Measurements from ENCODE around the gene INS. TPM values are rescaled to one million over a fixed set of nuclear protein-coding genes. Genes with fewer than 3 reads are reported as not detected.
A peak's percentile ranks its signal among the peaks of the same experiment; 100 is the strongest.

Gene INS

GRCh38 chr11:2115308-2115707 lies 45.7 kb downstream of the INS start:
- Histone ChIP-seq H4K8ac (ENCODE audit: low read depth, low read length) (no peak overlapping the region), H3K18ac (ENCODE audit: low read length) (no peak overlapping the region), H3K4me1 (ENCODE audit: control insufficient read depth, low read depth, low read length) (no peaks in the 10 kb centered on the region), H3K4ac (ENCODE audit: low read depth, low read length) (no peak overlapping the region), H2BK15ac (replicated peaks; ENCODE audit: low read depth) (no peak overlapping the region), H2BK120ac (ENCODE audit: low read depth, low read length) (no peak overlapping the region), H2BK5ac (ENCODE audit: low read length) (no peak overlapping the region), H3K36me3 (ENCODE audit: control insufficient read depth, insufficient read depth, low read length) (no peaks in the 10 kb centered on the region), H2AK5ac (ENCODE audit: low read length) (no peak overlapping the region), H3K23ac (ENCODE audit: low read length) (no peak overlapping the region), H3K9ac (ENCODE audit: low read length) (no peak overlapping the region), H3K4me2 (ENCODE audit: low read length) (no peak overlapping the region), H3K27ac (ENCODE audit: low read depth, low read length) (no peak overlapping the region), H3K27me3 (ENCODE audit: insufficient read depth, low read length, poor library complexity) (no peaks in the 10 kb centered on the region), H3K4me3 (ENCODE audit: low read length) (no peak overlapping the region), H3K56ac (ENCODE audit: low read length) (no peak overlapping the region), H4K5ac (ENCODE audit: low read length) (no peak overlapping the region), H3K79me2 (ENCODE audit: control insufficient read depth, insufficient read depth, low read length) (no peaks in the 10 kb centered on the region), H3K79me1 (ENCODE audit: low read length) (no peaks in the 10 kb centered on the region)
- WGBS (ENCODE audit: extremely low coverage, insufficient coverage, low lambda C conversion rate) = no CpG with 5 or more reads among the region's 12 CpGs
- no peak for DNase-seq

GRCh38 chr11:2114430-2115241 lies 46.4 kb downstream of the INS start:
- Histone ChIP-seq H2AK5ac (ENCODE audit: low read length) (no peak overlapping the region), H3K56ac (ENCODE audit: low read length) (no peak overlapping the region), H3K27me3 (ENCODE audit: insufficient read depth, low read length, poor library complexity) (no peaks in the 10 kb centered on the region), H3K4me2 (ENCODE audit: low read length) (no peak overlapping the region), H3K36me3 (ENCODE audit: control insufficient read depth, insufficient read depth, low read length) (no peaks in the 10 kb centered on the region), H3K4me1 (ENCODE audit: control insufficient read depth, low read depth, low read length) (no peaks in the 10 kb centered on the region), H3K9ac (ENCODE audit: low read length) (no peak overlapping the region), H3K79me1 (ENCODE audit: low read length) (no peaks in the 10 kb centered on the region), H3K23ac (ENCODE audit: low read length) (no peak overlapping the region), H3K4me3 (ENCODE audit: low read length) (no peak overlapping the region), H4K8ac (ENCODE audit: low read depth, low read length) (no peak overlapping the region), H2BK120ac (ENCODE audit: low read depth, low read length) (no peak overlapping the region), H3K4ac (ENCODE audit: low read depth, low read length) (no peak overlapping the region), H4K5ac (ENCODE audit: low read length) (no peak overlapping the region), H3K18ac (ENCODE audit: low read length) (no peak overlapping the region), H2BK5ac (ENCODE audit: low read length) (no peak overlapping the region), H3K27ac (ENCODE audit: low read depth, low read length) (no peak overlapping the region), H2BK15ac (replicated peaks; ENCODE audit: low read depth) (no peak overlapping the region), H3K79me2 (ENCODE audit: control insufficient read depth, insufficient read depth, low read length) (no peaks in the 10 kb centered on the region)
- WGBS (ENCODE audit: extremely low coverage, insufficient coverage, low lambda C conversion rate) = no CpG with 5 or more reads among the region's 32 CpGs
- DNase-seq = peak; percentile 36

- no peak overlapping the region for H3K4me2 ChIP-seq (ENCODE audit: low read length)
- H2BK15ac ChIP-seq (replicated peaks; ENCODE audit: low read depth) = no peak overlapping the region
- H3K23ac ChIP-seq (ENCODE audit: low read length) = no peak overlapping the region
- no CpG with 5 or more reads among the region's 11 CpGs for WGBS (ENCODE audit: extremely low coverage, insufficient coverage, low lambda C conversion rate)
- DNase-seq = no peak
- no peaks in the 10 kb centered on the region for H3K79me2 ChIP-seq (ENCODE audit: control insufficient read depth, insufficient read depth, low read length)
- H3K56ac ChIP-seq (ENCODE audit: low read length) = no peak overlapping the region
- no peak overlapping the region for H3K18ac ChIP-seq (ENCODE audit: low read length)
- H2AK5ac ChIP-seq (ENCODE audit: low read length) = no peak overlapping the region
- no peak overlapping the region for H3K9ac ChIP-seq (ENCODE audit: low read length)
- no peak overlapping the region for H4K5ac ChIP-seq (ENCODE audit: low read length)
- H2BK120ac ChIP-seq (ENCODE audit: low read depth, low read length) = no peak overlapping the region
- H3K4ac ChIP-seq (ENCODE audit: low read depth, low read length) = no peak overlapping the region
- H3K36me3 ChIP-seq (ENCODE audit: control insufficient read depth, insufficient read depth, low read length) = no peaks in the 10 kb centered on the region
- H4K8ac ChIP-seq (ENCODE audit: low read depth, low read length) = no peak overlapping the region
- no peaks in the 10 kb centered on the region for H3K79me1 ChIP-seq (ENCODE audit: low read length)
- H3K4me1 ChIP-seq (ENCODE audit: control insufficient read depth, low read depth, low read length) = no peaks in the 10 kb centered on the region
- no peak overlapping the region for H3K4me3 ChIP-seq (ENCODE audit: low read length)
- no peak overlapping the region for H3K27ac ChIP-seq (ENCODE audit: low read depth, low read length)
- H2BK5ac ChIP-seq (ENCODE audit: low read length) = no peak overlapping the region
- no peaks in the 10 kb centered on the region for H3K27me3 ChIP-seq (ENCODE audit: insufficient read depth, low read length, poor library complexity)
Observed at GRCh38 chr11:2113776-2114175, 47.2 kb downstream of the INS start.

GRCh38 chr11:2110521-2110920 lies 50.5 kb downstream of the INS start:
- no peak overlapping the region for H4K8ac ChIP-seq (ENCODE audit: low read depth, low read length)
- no peak overlapping the region for H3K18ac ChIP-seq (ENCODE audit: low read length)
- no peak overlapping the region for H2AK5ac ChIP-seq (ENCODE audit: low read length)
- no peak overlapping the region for H3K4me3 ChIP-seq (ENCODE audit: low read length)
- WGBS (ENCODE audit: extremely low coverage, insufficient coverage, low lambda C conversion rate) = no CpG with 5 or more reads among the region's 12 CpGs
- H3K36me3 ChIP-seq (ENCODE audit: control insufficient read depth, insufficient read depth, low read length) = no peaks in the 10 kb centered on the region
- no peak overlapping the region for H3K27ac ChIP-seq (ENCODE audit: low read depth, low read length)
- H3K4ac ChIP-seq (ENCODE audit: low read depth, low read length) = no peak overlapping the region
- H3K27me3 ChIP-seq (ENCODE audit: insufficient read depth, low read length, poor library complexity) = no peaks in the 10 kb centered on the region
- no peak overlapping the region for H3K56ac ChIP-seq (ENCODE audit: low read length)
- no peak overlapping the region for H3K9ac ChIP-seq (ENCODE audit: low read length)
- H3K4me1 ChIP-seq (ENCODE audit: control insufficient read depth, low read depth, low read length) = no peaks in the 10 kb centered on the region
- no peaks in the 10 kb centered on the region for H3K79me1 ChIP-seq (ENCODE audit: low read length)
- H4K5ac ChIP-seq (ENCODE audit: low read length) = no peak overlapping the region
- DNase-seq = no peak
- H3K79me2 ChIP-seq (ENCODE audit: control insufficient read depth, insufficient read depth, low read length) = no peaks in the 10 kb centered on the region
- H2BK15ac ChIP-seq (replicated peaks; ENCODE audit: low read depth) = no peak overlapping the region
- H3K4me2 ChIP-seq (ENCODE audit: low read length) = no peak overlapping the region
- no peak overlapping the region for H3K23ac ChIP-seq (ENCODE audit: low read length)
- H2BK5ac ChIP-seq (ENCODE audit: low read length) = no peak overlapping the region
- no peak overlapping the region for H2BK120ac ChIP-seq (ENCODE audit: low read depth, low read length)

Small RNA genes lying within 50 kb of the gene (small RNA-seq; reads per million reads assigned to genes)
- gene MIR4686 (ENCODE audit: insufficient read depth) (not detected), gene MIR483 (ENCODE audit: insufficient read depth) (not detected)
